ENCODE data around the gene TBX18.

DNA sequence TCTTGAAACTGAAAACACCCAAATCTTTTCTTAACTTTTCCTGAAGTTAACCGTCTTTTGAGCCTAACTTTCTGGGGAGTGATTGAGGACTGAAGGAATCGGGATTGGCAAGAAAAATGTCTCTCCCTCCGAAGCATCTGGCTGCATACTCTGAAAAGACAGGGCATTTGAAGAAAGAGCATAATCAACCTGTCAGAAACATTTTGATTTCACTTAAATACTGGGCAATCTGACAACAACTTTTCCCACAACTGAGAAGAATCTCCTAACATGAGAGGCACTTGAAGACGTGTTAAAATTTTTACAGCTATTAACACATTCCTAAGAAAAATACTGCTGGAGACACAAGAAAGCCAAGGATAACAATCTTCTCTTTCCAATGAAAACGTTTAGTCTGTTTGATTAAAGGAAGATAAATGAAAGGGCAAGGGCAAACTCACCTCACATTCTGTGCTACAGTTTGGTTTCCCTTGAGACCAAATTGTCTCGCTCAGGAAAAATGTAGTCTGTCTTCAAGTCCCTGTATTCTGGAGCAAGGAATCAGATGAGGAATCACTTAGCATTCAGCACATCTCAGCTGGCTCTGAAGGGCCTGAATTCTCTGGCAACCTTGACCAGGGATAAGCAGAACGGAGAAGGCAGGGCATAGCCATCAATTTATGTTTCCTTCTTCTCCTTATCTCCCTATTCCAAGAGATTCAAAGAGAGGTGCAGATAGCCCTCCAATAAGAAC lies 76.1 kb downstream of the TBX18 start:
- TF ChIP-seq, protein P1, sequence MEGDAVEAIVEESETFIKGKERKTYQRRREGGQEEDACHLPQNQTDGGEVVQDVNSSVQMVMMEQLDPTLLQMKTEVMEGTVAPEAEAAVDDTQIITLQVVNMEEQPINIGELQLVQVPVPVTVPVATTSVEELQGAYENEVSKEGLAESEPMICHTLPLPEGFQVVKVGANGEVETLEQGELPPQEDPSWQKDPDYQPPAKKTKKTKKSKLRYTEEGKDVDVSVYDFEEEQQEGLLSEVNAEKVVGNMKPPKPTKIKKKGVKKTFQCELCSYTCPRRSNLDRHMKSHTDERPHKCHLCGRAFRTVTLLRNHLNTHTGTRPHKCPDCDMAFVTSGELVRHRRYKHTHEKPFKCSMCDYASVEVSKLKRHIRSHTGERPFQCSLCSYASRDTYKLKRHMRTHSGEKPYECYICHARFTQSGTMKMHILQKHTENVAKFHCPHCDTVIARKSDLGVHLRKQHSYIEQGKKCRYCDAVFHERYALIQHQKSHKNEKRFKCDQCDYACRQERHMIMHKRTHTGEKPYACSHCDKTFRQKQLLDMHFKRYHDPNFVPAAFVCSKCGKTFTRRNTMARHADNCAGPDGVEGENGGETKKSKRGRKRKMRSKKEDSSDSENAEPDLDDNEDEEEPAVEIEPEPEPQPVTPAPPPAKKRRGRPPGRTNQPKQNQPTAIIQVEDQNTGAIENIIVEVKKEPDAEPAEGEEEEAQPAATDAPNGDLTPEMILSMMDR (IDR thresholded peaks at IDR 0.05; ENCODE audit: low read depth, low read length, poor library complexity, severe bottlenecking), result no peak
- TF ChIP-seq EZH2phosphoT487 (IDR thresholded peaks at IDR 0.05; ENCODE audit: borderline replicate concordance, low read length), result no peak
